Endodermal cell (in vitro differentiated cells): ENCODE data around the gene SPTY2D1. TPM values are rescaled to one million over a fixed set of nuclear protein-coding genes. Genes with fewer than 3 reads are reported as not detected.
"Not testable (repeated sequence)": the region's sequence is repeated elsewhere in the genome, so short reads cannot be mapped to it uniquely, and the experiment has no call there.

ENCODE experiments used
- DNase-seq: peaks from one replicate; pipeline ENCODE4 v3.0.0-alpha.2; 2017
- H3K27ac ChIP-seq: 2 replicates; pipeline ENCODE4 v1.5.1; 2013; ENCODE audit warnings: mild to moderate bottlenecking, low read depth, low read length, moderate library complexity
- H3K27me3 ChIP-seq: 2 replicates; pipeline ENCODE4 v1.6.1; 2013; ENCODE audit warnings: mild to moderate bottlenecking, low read length, moderate library complexity; ENCODE audit not compliant: insufficient read depth, control insufficient read depth, poor library complexity, severe bottlenecking
- H3K36me3 ChIP-seq: 2 replicates; pipeline ENCODE4 v1.7.0; 2013; ENCODE audit warnings: mild to moderate bottlenecking, low read length, moderate library complexity; ENCODE audit not compliant: control insufficient read depth, insufficient read depth
- H3K4me1 ChIP-seq: one replicate; pipeline ENCODE4 v1.7.0; 2013; ENCODE audit warnings: low read length; ENCODE audit not compliant: control insufficient read depth, insufficient read depth
- H3K4me3 ChIP-seq: 2 replicates; pipeline ENCODE4 v1.5.1; 2013; ENCODE audit warnings: mild to moderate bottlenecking, low read length, moderate library complexity
- H3K9ac ChIP-seq: 2 replicates; pipeline ENCODE4 v1.6.1; 2013; ENCODE audit warnings: mild to moderate bottlenecking, low read length, moderate library complexity; ENCODE audit not compliant: poor library complexity, severe bottlenecking; ENCODE audit errors: extremely low read depth
- H3K9me3 ChIP-seq: 2 replicates; pipeline ENCODE4 v1.6.1; 2013; ENCODE audit warnings: mild to moderate bottlenecking, low read length, moderate library complexity; ENCODE audit not compliant: control insufficient read depth
- H3K27ac Mint-ChIP-seq: 2 replicates; pipeline ENCODE4 v1.8.0; 2020; ENCODE audit warnings: mixed read lengths
- H3K27me3 Mint-ChIP-seq: 2 replicates; pipeline ENCODE4 v1.8.0; 2021; ENCODE audit warnings: mild to moderate bottlenecking, mixed read lengths; ENCODE audit not compliant: insufficient read depth
- H3K36me3 Mint-ChIP-seq: 2 replicates; pipeline ENCODE4 v1.8.0; 2020; ENCODE audit warnings: low read depth, mixed read lengths
- H3K4me1 Mint-ChIP-seq: 2 replicates; pipeline ENCODE4 v1.8.0; 2020; ENCODE audit warnings: mixed read lengths
- H3K4me3 Mint-ChIP-seq: 2 replicates; pipeline ENCODE4 v1.8.0; 2020; ENCODE audit warnings: mild to moderate bottlenecking, moderate library complexity, mixed read lengths
- H3K9me3 Mint-ChIP-seq: 2 replicates; pipeline ENCODE4 v1.8.0; 2020; ENCODE audit warnings: mild to moderate bottlenecking, mixed read lengths
- WGBS, 2 experiments: methylation state at CpG; one replicate each; pipeline versions ENCODE4 v1.1.5 to v1.1.7; 2013; ENCODE audit warnings: missing lambda C conversion rate in 2 of 2, mixed read lengths in 1 of 2; ENCODE audit not compliant: insufficient coverage in 1 of 2, insufficient read length in 1 of 2; 5-methylcytosine and 5-hydroxymethylcytosine counted together
- total RNA-seq, 2 donors: library from RNA; stranded (reverse); fragmentation: NEBNext Ultra II Directional in 1 of 2; extraction: Animal tissue kit (Norgen Biotek cat#: 25700) in 1 of 2; gene quantifications; 2 replicates in 1 of 2; 3 replicates in 1 of 2; pipeline ENCODE4 v1.2.1, GENCODE V29; 2021
- TF ChIP-seq, protein P1 (sequence below): fragments of 200-600 bp; sonication (generic); conservative IDR thresholded peaks from 2 replicates; pipeline ENCODE4 v1.5.0; 2021; ENCODE audit warnings: antibody characterized with exemption, mild to moderate bottlenecking

The SPTY2D1 gene
- total RNA-seq, 2 donors from 2014 or later: 19.3 to 22.9 TPM

DNA sequence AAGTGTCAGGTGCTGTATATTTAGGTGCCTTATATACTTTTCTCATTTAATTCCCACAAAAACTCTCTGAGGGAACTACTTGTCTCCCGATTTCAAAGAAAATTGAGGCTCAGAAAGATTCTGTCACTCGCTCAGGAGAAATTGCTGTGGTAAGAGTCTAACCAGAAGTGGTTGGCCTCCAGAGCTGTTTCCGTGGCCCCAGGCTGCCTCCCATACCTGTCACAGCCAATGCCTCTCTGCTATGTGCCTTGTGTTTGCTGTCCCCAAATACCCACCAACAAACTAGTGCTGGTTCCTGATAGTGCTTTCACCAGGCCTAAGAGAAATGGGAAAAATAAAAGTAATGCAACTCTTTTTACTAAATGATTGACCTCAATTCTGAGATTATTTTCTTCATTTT is 43.4 kb upstream of the SPTY2D1 start:
- no peak overlapping the region for H3K4me3 Mint-ChIP-seq
- TF ChIP-seq, protein P1, sequence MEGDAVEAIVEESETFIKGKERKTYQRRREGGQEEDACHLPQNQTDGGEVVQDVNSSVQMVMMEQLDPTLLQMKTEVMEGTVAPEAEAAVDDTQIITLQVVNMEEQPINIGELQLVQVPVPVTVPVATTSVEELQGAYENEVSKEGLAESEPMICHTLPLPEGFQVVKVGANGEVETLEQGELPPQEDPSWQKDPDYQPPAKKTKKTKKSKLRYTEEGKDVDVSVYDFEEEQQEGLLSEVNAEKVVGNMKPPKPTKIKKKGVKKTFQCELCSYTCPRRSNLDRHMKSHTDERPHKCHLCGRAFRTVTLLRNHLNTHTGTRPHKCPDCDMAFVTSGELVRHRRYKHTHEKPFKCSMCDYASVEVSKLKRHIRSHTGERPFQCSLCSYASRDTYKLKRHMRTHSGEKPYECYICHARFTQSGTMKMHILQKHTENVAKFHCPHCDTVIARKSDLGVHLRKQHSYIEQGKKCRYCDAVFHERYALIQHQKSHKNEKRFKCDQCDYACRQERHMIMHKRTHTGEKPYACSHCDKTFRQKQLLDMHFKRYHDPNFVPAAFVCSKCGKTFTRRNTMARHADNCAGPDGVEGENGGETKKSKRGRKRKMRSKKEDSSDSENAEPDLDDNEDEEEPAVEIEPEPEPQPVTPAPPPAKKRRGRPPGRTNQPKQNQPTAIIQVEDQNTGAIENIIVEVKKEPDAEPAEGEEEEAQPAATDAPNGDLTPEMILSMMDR: no peak
- no peaks in the 10 kb centered on the region for H3K27me3 Mint-ChIP-seq
- Histone ChIP-seq H3K27ac (no peak overlapping the region), H3K9ac (no peak overlapping the region), H3K4me3 (no peak overlapping the region), H3K9me3 (no peaks in the 10 kb centered on the region), H3K4me1 (no peaks in the 10 kb centered on the region), H3K36me3 (no peaks in the 10 kb centered on the region), H3K27me3 (no peaks in the 10 kb centered on the region)
- no peak for DNase-seq
- no peaks in the 10 kb centered on the region for H3K9me3 Mint-ChIP-seq
- 93 to 100% methylated on average over 2 to 3 of the region's 3 CpGs for WGBS, 2 experiments
- H3K36me3 Mint-ChIP-seq: no peaks in the 10 kb centered on the region
- H3K4me1 Mint-ChIP-seq: no peaks in the 10 kb centered on the region
- no peak overlapping the region for H3K27ac Mint-ChIP-seq

DNA sequence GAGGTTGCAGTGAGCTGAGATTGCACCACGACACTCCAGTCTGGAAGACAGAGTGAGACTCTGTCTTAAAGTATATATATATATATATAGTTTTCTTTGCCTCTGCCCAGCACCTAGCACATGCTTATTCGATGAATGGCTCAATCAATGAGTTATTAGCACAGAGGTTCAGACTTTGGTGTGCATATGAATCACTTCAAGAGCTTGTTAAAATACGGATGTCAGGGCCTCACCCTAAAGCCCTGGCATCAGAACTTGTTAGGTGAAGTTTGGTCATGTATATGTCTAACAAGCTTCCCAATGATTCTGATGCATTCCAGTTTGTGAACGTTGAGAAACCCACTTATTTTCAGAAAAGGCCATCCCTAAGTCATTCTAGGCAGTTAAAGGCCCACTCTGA is 42.7 kb upstream of the SPTY2D1 start:
- H3K9me3 Mint-ChIP-seq: no peaks in the 10 kb centered on the region
- no peaks in the 10 kb centered on the region for H3K4me1 Mint-ChIP-seq
- DNase-seq: no peak
- H3K27ac ChIP-seq: no peak overlapping the region
- no peak overlapping the region for H3K27ac Mint-ChIP-seq
- 91 to 95% methylated on average over 2 to 3 of the region's 4 CpGs for WGBS, 2 experiments
- no peaks in the 10 kb centered on the region for H3K4me1 ChIP-seq
- H3K27me3 ChIP-seq: no peaks in the 10 kb centered on the region
- no peaks in the 10 kb centered on the region for H3K9me3 ChIP-seq
- TF ChIP-seq, protein P1: no peak
- H3K4me3 Mint-ChIP-seq: no peak overlapping the region
- no peak overlapping the region for H3K4me3 ChIP-seq
- no peaks in the 10 kb centered on the region for H3K36me3 Mint-ChIP-seq
- no peak overlapping the region for H3K9ac ChIP-seq
- H3K27me3 Mint-ChIP-seq: no peaks in the 10 kb centered on the region
- no peaks in the 10 kb centered on the region for H3K36me3 ChIP-seq

DNA sequence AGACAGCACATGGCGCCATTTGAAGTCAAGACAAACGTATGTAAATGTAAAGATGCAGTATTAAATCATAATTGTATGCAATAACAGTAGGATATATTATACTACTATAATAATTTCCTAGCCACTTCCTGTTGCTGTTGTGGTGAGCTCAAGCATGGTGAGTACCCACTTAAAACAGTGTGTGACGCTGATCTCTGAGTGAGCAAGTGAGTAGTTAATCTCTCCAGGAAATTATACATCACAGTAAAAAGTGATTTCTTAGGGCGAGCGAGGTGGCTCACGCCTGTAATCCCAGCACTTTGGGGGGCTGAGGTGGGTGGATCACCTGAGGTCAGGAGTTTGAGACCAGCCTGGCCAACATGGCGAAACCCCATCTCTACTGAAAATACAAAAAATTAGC is 38.1 kb upstream of the SPTY2D1 start:
- H3K4me3 Mint-ChIP-seq, H3K36me3 Mint-ChIP-seq, H3K9me3 Mint-ChIP-seq, H3K4me1 Mint-ChIP-seq, H3K27ac Mint-ChIP-seq, H3K9ac ChIP-seq, H3K4me3 ChIP-seq, H3K9me3 ChIP-seq, DNase-seq, H3K27ac ChIP-seq, H3K27me3 Mint-ChIP-seq, H3K27me3 ChIP-seq, H3K4me1 ChIP-seq, H3K36me3 ChIP-seq: not testable (repeated sequence)
- 100% methylated on average over 5 of the region's 7 CpGs; no CpG with 5 or more reads in 1 of the 2 experiments for WGBS, 2 experiments

DNA sequence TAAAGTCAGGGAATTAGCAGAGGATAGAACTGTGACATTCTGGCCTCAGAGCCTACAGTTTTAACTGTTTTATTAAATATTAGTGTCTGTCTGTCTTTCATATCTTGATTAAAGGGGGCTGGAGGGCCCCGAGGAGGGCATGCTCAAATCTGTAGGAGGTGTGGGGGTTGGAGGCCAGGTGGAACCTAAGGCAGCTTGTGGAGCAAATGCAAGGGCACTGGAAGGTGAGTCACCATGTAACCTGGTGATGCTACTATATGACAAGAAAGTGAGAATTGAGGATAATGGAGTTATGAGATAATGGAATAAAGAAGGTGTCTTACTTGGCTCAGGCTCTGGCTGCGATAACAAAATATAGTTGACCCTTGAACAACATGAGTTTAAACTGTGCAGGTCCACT is 37.1 kb upstream of the SPTY2D1 start:
- no peak overlapping the region for H3K27ac Mint-ChIP-seq
- no peak overlapping the region for H3K4me3 Mint-ChIP-seq
- H3K36me3 ChIP-seq: no peaks in the 10 kb centered on the region
- no peak overlapping the region for H3K4me3 ChIP-seq
- H3K9ac ChIP-seq: no peak overlapping the region
- no peaks in the 10 kb centered on the region for H3K9me3 Mint-ChIP-seq
- no peak overlapping the region for H3K27ac ChIP-seq
- H3K4me1 Mint-ChIP-seq: peaks cover 11% of the 10 kb centered on the region
- WGBS, 2 experiments: 80 to 95% methylated on average over 2 of the region's 2 CpGs
- TF ChIP-seq, protein P1: no peak
- DNase-seq: no peak
- H3K27me3 Mint-ChIP-seq: no peaks in the 10 kb centered on the region
- no peaks in the 10 kb centered on the region for H3K9me3 ChIP-seq
- H3K4me1 ChIP-seq: no peaks in the 10 kb centered on the region
- H3K27me3 ChIP-seq: no peaks in the 10 kb centered on the region
- no peaks in the 10 kb centered on the region for H3K36me3 Mint-ChIP-seq
